ENCODE data around the gene OR2J1.

DNA sequence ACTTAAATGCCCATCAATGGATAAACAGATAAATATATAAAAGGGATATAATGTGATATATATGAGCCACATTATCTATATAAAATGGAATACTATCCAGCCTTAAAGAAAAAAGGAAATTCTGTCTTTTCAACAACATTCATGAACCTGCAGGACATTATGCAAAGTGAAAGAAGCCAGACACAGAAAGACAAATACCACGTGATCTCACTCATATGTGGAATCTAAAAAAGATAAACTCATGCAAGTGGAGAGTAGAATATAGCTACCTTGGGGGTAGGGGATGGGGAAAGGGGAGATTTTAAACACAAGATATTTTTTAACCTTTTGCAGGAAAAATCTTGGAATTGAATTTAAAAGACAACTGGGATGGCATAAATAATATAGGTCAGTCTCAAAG lies 1.5 kb upstream of the OR2J1 start:
- TF ChIP-seq, protein P1, sequence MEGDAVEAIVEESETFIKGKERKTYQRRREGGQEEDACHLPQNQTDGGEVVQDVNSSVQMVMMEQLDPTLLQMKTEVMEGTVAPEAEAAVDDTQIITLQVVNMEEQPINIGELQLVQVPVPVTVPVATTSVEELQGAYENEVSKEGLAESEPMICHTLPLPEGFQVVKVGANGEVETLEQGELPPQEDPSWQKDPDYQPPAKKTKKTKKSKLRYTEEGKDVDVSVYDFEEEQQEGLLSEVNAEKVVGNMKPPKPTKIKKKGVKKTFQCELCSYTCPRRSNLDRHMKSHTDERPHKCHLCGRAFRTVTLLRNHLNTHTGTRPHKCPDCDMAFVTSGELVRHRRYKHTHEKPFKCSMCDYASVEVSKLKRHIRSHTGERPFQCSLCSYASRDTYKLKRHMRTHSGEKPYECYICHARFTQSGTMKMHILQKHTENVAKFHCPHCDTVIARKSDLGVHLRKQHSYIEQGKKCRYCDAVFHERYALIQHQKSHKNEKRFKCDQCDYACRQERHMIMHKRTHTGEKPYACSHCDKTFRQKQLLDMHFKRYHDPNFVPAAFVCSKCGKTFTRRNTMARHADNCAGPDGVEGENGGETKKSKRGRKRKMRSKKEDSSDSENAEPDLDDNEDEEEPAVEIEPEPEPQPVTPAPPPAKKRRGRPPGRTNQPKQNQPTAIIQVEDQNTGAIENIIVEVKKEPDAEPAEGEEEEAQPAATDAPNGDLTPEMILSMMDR (IDR thresholded peaks at IDR 0.05) = no peak
- TF ChIP-seq POLR2A (IDR thresholded peaks at IDR 0.05) = no peak
